ENCODE data around the gene BCL6B. TPM values are rescaled to one million over a fixed set of nuclear protein-coding genes. Genes with fewer than 3 reads are reported as not detected.
A peak's percentile ranks its signal among the peaks of the same experiment; 100 is the strongest.

The BCL6B gene
- total RNA-seq, 2 experiments from 2014 or later, result 0.36 to 0.54 TPM

- Mint-ChIP-seq H3K4me3 (no peak overlapping the region), H3K27ac (no peak overlapping the region)
- ATAC-seq (ENCODE audit: low read depth), result no peak
Measured at GRCh38 chr17:7024402-7024785, 1.5 kb downstream of the BCL6B start.

GRCh38 chr17:7025245-7025644 is 2.4 kb downstream of the BCL6B start:
- DNase-seq (no peak), ATAC-seq (ENCODE audit: low read depth) (no peak)
- H3K36me3 Mint-ChIP-seq, result peaks cover 3% of the 10 kb centered on the region
- POLR2A ChIA-PET, result interaction anchor here (0.7 to 5.3 kb wide), 2 partner anchors 10 to 20 kb away, joined by 11 to 57 read pairs; partner anchors contain the start of gene SLC16A13
- no peak overlapping the region for H3K27ac Mint-ChIP-seq
- H3K4me1 Mint-ChIP-seq, result peaks cover 37% of the 10 kb centered on the region
- H3K27me3 Mint-ChIP-seq, result no peaks in the 10 kb centered on the region
- H3K9me3 Mint-ChIP-seq, result no peaks in the 10 kb centered on the region
- no peak overlapping the region for H3K4me3 Mint-ChIP-seq

More at GRCh38 chr17:7024402-7024785, 1.5 kb downstream of the BCL6B start:
- no peak for DNase-seq
- H3K36me3 Mint-ChIP-seq, result no peaks in the 10 kb centered on the region
- POLR2A ChIA-PET, result interaction anchor here (0.6 to 5.3 kb wide), 3 partner anchors 11 to 210 kb away, joined by 4 to 57 read pairs (median 21); partner anchors contain the start of genes DVL2, RNASEK and SLC16A13
- H3K9me3 Mint-ChIP-seq, result no peaks in the 10 kb centered on the region
- peaks cover 30% of the 10 kb centered on the region for H3K4me1 Mint-ChIP-seq
- H3K27me3 Mint-ChIP-seq, result no peaks in the 10 kb centered on the region

- DNase-seq, result no peak
- no peaks in the 10 kb centered on the region for H3K27me3 Mint-ChIP-seq
- H3K9me3 Mint-ChIP-seq, result no peaks in the 10 kb centered on the region
- no peak overlapping the region for H3K4me3 Mint-ChIP-seq
- no peak for ATAC-seq (ENCODE audit: low read depth)
- no peak overlapping the region for H3K27ac Mint-ChIP-seq
- POLR2A ChIA-PET, result interaction anchor here (1.0 to 1.5 kb wide), 3 partner anchors 9 to 12 kb away, joined by 3 to 8 read pairs (median 4); partner anchors contain the start of gene SLC16A13
- peaks cover 3% of the 10 kb centered on the region for H3K36me3 Mint-ChIP-seq
- peaks cover 36% of the 10 kb centered on the region for H3K4me1 Mint-ChIP-seq
Measured at GRCh38 chr17:7026471-7027115, 3.7 kb downstream of the BCL6B start.

GRCh38 chr17:7027335-7027734 is 4.5 kb downstream of the BCL6B start:
- Mint-ChIP-seq H3K27me3 (no peaks in the 10 kb centered on the region), H3K27ac (no peak overlapping the region), H3K36me3 (peaks cover 4% of the 10 kb centered on the region), H3K9me3 (no peaks in the 10 kb centered on the region), H3K4me1 (peaks cover 39% of the 10 kb centered on the region), H3K4me3 (no peak overlapping the region)
- no peak for DNase-seq
- ATAC-seq (ENCODE audit: low read depth), result no peak
- POLR2A ChIA-PET, result interaction anchor here (1.0 to 1.5 kb wide), 2 partner anchors 8 to 11 kb away, joined by 4 to 8 read pairs; partner anchors contain the start of gene SLC16A13

- H3K27ac Mint-ChIP-seq, result peak overlapping the region; percentile 87
- ATAC-seq (ENCODE audit: low read depth) (no peak), DNase-seq (no peak)
- peak overlapping the region; percentile 0 for H3K4me3 Mint-ChIP-seq
- peaks cover 7% of the 10 kb centered on the region for H3K36me3 Mint-ChIP-seq
- H3K9me3 Mint-ChIP-seq, result no peaks in the 10 kb centered on the region
- peaks cover 35% of the 10 kb centered on the region for H3K4me1 Mint-ChIP-seq
- H3K27me3 Mint-ChIP-seq, result no peaks in the 10 kb centered on the region
- POLR2A ChIA-PET, result interaction anchor here (1.4 kb wide), 1 partner anchor 16 kb away, joined by 3 read pairs; no protein-coding TSS in a partner anchor
Measured at GRCh38 chr17:7029096-7029495, 6.2 kb downstream of the BCL6B start.

- peaks cover 37% of the 10 kb centered on the region for H3K4me1 Mint-ChIP-seq
- POLR2A ChIA-PET, result interaction anchor here (1.0 to 1.4 kb wide), 2 partner anchors 15 to 16 kb away, joined by 3 read pairs; a partner anchor contains a TSS
- H3K9me3 Mint-ChIP-seq, result no peaks in the 10 kb centered on the region
- ATAC-seq (ENCODE audit: low read depth) (peak; percentile 72), DNase-seq (no peak)
- H3K4me3 Mint-ChIP-seq, result peak overlapping the region; percentile 68
- H3K36me3 Mint-ChIP-seq, result peaks cover 7% of the 10 kb centered on the region
- H3K27ac Mint-ChIP-seq, result peak overlapping the region; percentile 87
- H3K27me3 Mint-ChIP-seq, result no peaks in the 10 kb centered on the region
Measured at GRCh38 chr17:7029659-7030058, 6.8 kb downstream of the BCL6B start.

- no peaks in the 10 kb centered on the region for H3K27me3 Mint-ChIP-seq
- POLR2A ChIA-PET, result interaction anchor here (0.6 to 2.8 kb wide), 22 partner anchors 8 to 839 kb away, joined by 3 to 57 read pairs (median 4); partner anchors contain the start of genes ACADVL, ACAP1, BCL6B and DLG4
- peaks cover 6% of the 10 kb centered on the region for H3K36me3 Mint-ChIP-seq
- DNase-seq (peak; percentile 50), ATAC-seq (ENCODE audit: low read depth) (peak; percentile 53)
- peak overlapping the region; percentile 95 for H3K4me3 Mint-ChIP-seq
- H3K9me3 Mint-ChIP-seq, result no peaks in the 10 kb centered on the region
- peak overlapping the region; percentile 89 for H3K27ac Mint-ChIP-seq
- H3K4me1 Mint-ChIP-seq, result peaks cover 46% of the 10 kb centered on the region
Measured at GRCh38 chr17:7034955-7035590, 12.2 kb downstream of the BCL6B start.

- Mint-ChIP-seq H3K27ac (peak within 1 kb of the TSS; percentile 89), H3K4me3 (peak within 1 kb of the TSS; percentile 95), H3K27me3 (no peaks in the 10 kb centered on the region), H3K4me1 (peaks cover 40% of the 10 kb centered on the region), H3K36me3 (peaks cover 6% of the 10 kb centered on the region), H3K9me3 (no peaks in the 10 kb centered on the region)
- POLR2A ChIA-PET, result interaction anchor here (0.6 to 2.8 kb wide), 23 partner anchors 9 to 1922 kb away, joined by 3 to 57 read pairs (median 4); partner anchors contain the start of genes ACADVL, ACAP1, BCL6B and DLG4
- peak; percentile 94 for DNase-seq
- peak; percentile 93 for ATAC-seq (ENCODE audit: low read depth)
Measured at GRCh38 chr17:7035591-7036368, 12.9 kb downstream of the BCL6B start, which contains the start of gene SLC16A13. TSS of gene SLC16A13 (plus strand) at chr17:7036015. CDS start at chr17:7036383, 368 bp downstream.

GRCh38 chr17:7038025-7038862 is 15.4 kb downstream of the BCL6B start:
- POLR2A ChIA-PET, result interaction anchor here (1.4 kb wide), 2 partner anchors 11 to 23 kb away, joined by 4 read pairs; a partner anchor contains a TSS
- DNase-seq, result no peak
- H3K4me1 Mint-ChIP-seq, result peaks cover 28% of the 10 kb centered on the region
- H3K27ac Mint-ChIP-seq, result peak overlapping the region; percentile 52
- no peaks in the 10 kb centered on the region for H3K9me3 Mint-ChIP-seq
- peaks cover 3% of the 10 kb centered on the region for H3K27me3 Mint-ChIP-seq
- peaks cover 2% of the 10 kb centered on the region for H3K36me3 Mint-ChIP-seq
- no peak for ATAC-seq (ENCODE audit: low read depth)
- H3K4me3 Mint-ChIP-seq, result peak overlapping the region; percentile 51

GRCh38 chr17:7039832-7040231 is 17.0 kb downstream of the BCL6B start:
- no peak for DNase-seq
- Mint-ChIP-seq H3K4me3 (no peak overlapping the region), H3K36me3 (peaks cover 2% of the 10 kb centered on the region), H3K27me3 (peaks cover 3% of the 10 kb centered on the region), H3K9me3 (no peaks in the 10 kb centered on the region), H3K4me1 (peaks cover 24% of the 10 kb centered on the region), H3K27ac (no peak overlapping the region)
- no peak for ATAC-seq (ENCODE audit: low read depth)
- POLR2A ChIA-PET, result no interaction called here

GRCh38 chr17:7041607-7042500 is 19.0 kb downstream of the BCL6B start:
- Mint-ChIP-seq H3K27me3 (peaks cover 12% of the 10 kb centered on the region), H3K4me3 (peak overlapping the region; percentile 81), H3K4me1 (peaks cover 34% of the 10 kb centered on the region), H3K36me3 (no peaks in the 10 kb centered on the region), H3K9me3 (no peaks in the 10 kb centered on the region), H3K27ac (peak overlapping the region; percentile 73)
- POLR2A ChIA-PET, result interaction anchor here (0.6 to 2.8 kb wide), 2 partner anchors 27 to 94 kb away, joined by 3 to 12 read pairs; a partner anchor contains a TSS
- peak; percentile 10 for ATAC-seq (ENCODE audit: low read depth)
- DNase-seq, result no peak

Data from activated naive CD8-positive, alpha-beta T cell treated with anti-CD3 and anti-CD28 coated beads, Interleukin-2, amount 10 ng/mL, durations not matched to agents 7 days and 5 days (primary cell).